ENCODE measurements around the gene MINDY4.
"Not testable (repeated sequence)": the region's sequence is repeated elsewhere in the genome, so short reads cannot be mapped to it uniquely, and the experiment has no call there.

Gene MINDY4

GRCh38 chr7:30805931-30806330 lies 34.7 kb downstream of the MINDY4 start:
- no peak for DNase-seq

- DNase-seq: not testable (repeated sequence)
These were observed 36.3 kb downstream of the MINDY4 start for GRCh38 chr7:30807477-30807876.

- DNase-seq: not testable (repeated sequence)
These were observed 36.7 kb downstream of the MINDY4 start for GRCh38 chr7:30807941-30808340.

GRCh38 chr7:30810986-30811385 lies 39.8 kb downstream of the MINDY4 start:
- DNase-seq: no peak

- DNase-seq: no peak
These were observed 41.5 kb downstream of the MINDY4 start for GRCh38 chr7:30812676-30813075.

GRCh38 chr7:30813466-30813865 lies 42.2 kb downstream of the MINDY4 start:
- no peak for DNase-seq

- no peak for DNase-seq
These were observed 43.6 kb downstream of the MINDY4 start for GRCh38 chr7:30814700-30815387.

GRCh38 chr7:30815388-30815854 lies 44.2 kb downstream of the MINDY4 start:
- no peak for DNase-seq

- no peak for DNase-seq
These were observed 44.9 kb downstream of the MINDY4 start for GRCh38 chr7:30815951-30816644.

- no peak for DNase-seq
These were observed 45.6 kb downstream of the MINDY4 start for GRCh38 chr7:30816645-30817370.

GRCh38 chr7:30817371-30817767 lies 46.2 kb downstream of the MINDY4 start:
- DNase-seq: no peak

- no peak for DNase-seq
These were observed 53.9 kb downstream of the MINDY4 start for GRCh38 chr7:30824821-30825720.

GRCh38 chr7:30826181-30826580 lies 55.0 kb downstream of the MINDY4 start:
- DNase-seq: no peak

GRCh38 chr7:30828591-30828990 lies 57.4 kb downstream of the MINDY4 start:
- no peak for DNase-seq

GRCh38 chr7:30829471-30829870 lies 58.3 kb downstream of the MINDY4 start:
- DNase-seq: no peak

- DNase-seq: no peak
These were observed 60.0 kb downstream of the MINDY4 start for GRCh38 chr7:30831227-30831626.

GRCh38 chr7:30831936-30832335 lies 60.7 kb downstream of the MINDY4 start:
- DNase-seq: no peak

GRCh38 chr7:30834017-30834674 lies 62.9 kb downstream of the MINDY4 start:
- not testable (repeated sequence) for DNase-seq

GRCh38 chr7:30835396-30835915 lies 64.2 kb downstream of the MINDY4 start:
- DNase-seq: no peak

- DNase-seq: no peak
These were observed 65.8 kb downstream of the MINDY4 start for GRCh38 chr7:30836991-30837390.

- no peak for DNase-seq
These were observed 66.4 kb downstream of the MINDY4 start for GRCh38 chr7:30837581-30837980.

- DNase-seq: no peak
These were observed 66.8 kb downstream of the MINDY4 start for GRCh38 chr7:30838008-30838407.
